GM23338 (cell line): ENCODE measurements around the gene COL1A1. TPM values are rescaled to one million over a fixed set of nuclear protein-coding genes. Genes with fewer than 3 reads are reported as not detected.
A peak's percentile ranks its signal among the peaks of the same experiment; 100 is the strongest.

ENCODE experiments used
- ATAC-seq: fragments of 200-7000 bp; cut with Tn5 transposase; 3 replicates; pipeline ENCODE4 v1.9.1; 2020
- DNase-seq: peaks from one replicate; pipeline ENCODE4 v3.0.0-alpha.2; 2015; ENCODE audit warnings: low spot score
- H2AFZ ChIP-seq: fragments of 200-600 bp; sonication (generic); 2 replicates; pipeline ENCODE4 v1.8.0; 2016; ENCODE audit warnings: antibody characterized with exemption, mild to moderate bottlenecking, moderate library complexity
- H3F3A ChIP-seq: fragments of 200-600 bp; sonication (generic); replicated peaks from 2 replicates; pipeline ENCODE4 v1.8.0; 2017; ENCODE audit warnings: antibody characterized with exemption, mixed run types, low read depth
- H3K27ac ChIP-seq: fragments of 200-600 bp; sonication (generic); 2 replicates; pipeline ENCODE4 v1.6.1; 2016; ENCODE audit warnings: low read depth
- H3K27me3 ChIP-seq: fragments of 200-600 bp; sonication (generic); 2 replicates; pipeline ENCODE4 v1.8.0; 2016; ENCODE audit warnings: mild to moderate bottlenecking, mixed run types, moderate library complexity; ENCODE audit not compliant: insufficient read depth
- H3K36me3 ChIP-seq: fragments of 200-600 bp; sonication (generic); 2 replicates; pipeline ENCODE4 v1.8.0; 2016; ENCODE audit warnings: mild to moderate bottlenecking; ENCODE audit not compliant: insufficient read depth
- H3K4me1 ChIP-seq: fragments of 200-600 bp; sonication (generic); 2 replicates; pipeline ENCODE4 v1.8.0; 2016; ENCODE audit warnings: mild to moderate bottlenecking, moderate library complexity; ENCODE audit not compliant: insufficient read depth
- H3K4me2 ChIP-seq: fragments of 200-600 bp; sonication (generic); 2 replicates; pipeline ENCODE4 v1.7.1; 2017; ENCODE audit warnings: mixed run types
- H3K4me3 ChIP-seq: fragments of 200-600 bp; sonication (generic); 2 replicates; pipeline ENCODE4 v1.6.1; 2016; ENCODE audit warnings: mixed run types
- H3K79me2 ChIP-seq: fragments of 200-600 bp; sonication (generic); replicated peaks from 2 replicates; pipeline ENCODE4 v1.8.0; 2017; ENCODE audit warnings: mild to moderate bottlenecking; ENCODE audit not compliant: insufficient read depth
- H3K9me2 ChIP-seq: fragments of 200-600 bp; sonication (generic); 2 replicates; pipeline ENCODE4 v1.8.0; 2017; ENCODE audit not compliant: insufficient read depth
- H4K20me1 ChIP-seq: fragments of 200-600 bp; sonication (generic); replicated peaks from 2 replicates; pipeline ENCODE4 v1.8.0; 2017; ENCODE audit warnings: mild to moderate bottlenecking; ENCODE audit not compliant: insufficient read depth
- H3K27ac Mint-ChIP-seq: 2 replicates; pipeline ENCODE4 v1.8.0; 2020; ENCODE audit warnings: inconsistent platforms, mild to moderate bottlenecking, moderate library complexity, mixed read lengths
- H3K27me3 Mint-ChIP-seq: 3 replicates; pipeline ENCODE4 v1.8.0; 2022; ENCODE audit warnings: low read depth, mild to moderate bottlenecking, moderate library complexity, mixed read lengths, inconsistent platforms; ENCODE audit not compliant: insufficient read depth, poor library complexity
- H3K36me3 Mint-ChIP-seq: 3 replicates; pipeline ENCODE4 v1.8.0; 2021; ENCODE audit warnings: low read depth, mild to moderate bottlenecking, inconsistent platforms, moderate library complexity, mixed read lengths
- H3K4me1 Mint-ChIP-seq: 3 replicates; pipeline ENCODE4 v1.8.0; 2020; ENCODE audit warnings: mild to moderate bottlenecking, inconsistent platforms, mixed read lengths
- H3K4me3 Mint-ChIP-seq: 3 replicates; pipeline ENCODE4 v1.8.0; 2021; ENCODE audit warnings: moderate library complexity, mild to moderate bottlenecking, inconsistent platforms, mixed read lengths
- H3K9me3 Mint-ChIP-seq: 3 replicates; pipeline ENCODE4 v1.8.0; 2020; ENCODE audit warnings: moderate library complexity, mild to moderate bottlenecking, inconsistent platforms, mixed read lengths
- CREB1 ChIP-seq: fragments of 250-450 bp; sonication (Bioruptor Pico); IDR thresholded peaks from 2 replicates; pipeline ENCODE4 v1.5.0; 2020; ENCODE audit warnings: low read depth, mild to moderate bottlenecking, moderate library complexity
- CTCF ChIP-seq, 2 experiments: fragments of 200-600 bp in 1 of 2; sonication (generic) in 1 of 2; conservative IDR thresholded peaks; 2 replicates each; pipeline versions ENCODE4 v1.5.1 to v1.6.1; 2016 to 2017; ENCODE audit warnings: antibody characterized with exemption in 2 of 2, low read depth in 2 of 2, mild to moderate bottlenecking in 2 of 2, moderate library complexity in 1 of 2
- ETS1 ChIP-seq: IDR thresholded peaks from 2 replicates; pipeline ENCODE4 v1.6.1; 2016; ENCODE audit warnings: antibody characterized with exemption
- EZH2 ChIP-seq: fragments of 200-600 bp; sonication (generic); IDR thresholded peaks from one replicate; pipeline ENCODE4 v1.8.0; 2017; ENCODE audit warnings: antibody characterized with exemption, mild to moderate bottlenecking, low read depth; ENCODE audit not compliant: unreplicated experiment
- EZH2phosphoT487 ChIP-seq: fragments of 200-600 bp; sonication (generic); IDR thresholded peaks from one replicate; pipeline ENCODE4 v1.8.1; 2018; ENCODE audit warnings: antibody characterized with exemption; ENCODE audit not compliant: unreplicated experiment
- JUNB ChIP-seq: IDR thresholded peaks from one replicate; pipeline ENCODE4 v1.6.1; 2016; ENCODE audit warnings: antibody characterized with exemption; ENCODE audit not compliant: unreplicated experiment
- NANOG ChIP-seq: IDR thresholded peaks from 2 replicates; pipeline ENCODE4 v1.6.1; 2016; ENCODE audit warnings: antibody characterized with exemption, borderline replicate concordance
- POLR2AphosphoS5 ChIP-seq: IDR thresholded peaks from 2 replicates; pipeline ENCODE4 v1.6.1; 2016; ENCODE audit warnings: antibody characterized with exemption, low read depth
- STAT1 ChIP-seq: IDR thresholded peaks from one replicate; pipeline ENCODE4 v1.6.1; 2016; ENCODE audit warnings: antibody characterized with exemption; ENCODE audit not compliant: unreplicated experiment
- ZNF114 ChIP-seq: fragments of 250-450 bp; sonication (Bioruptor Pico); IDR thresholded peaks from 2 replicates; pipeline ENCODE4 v1.5.0; 2020; ENCODE audit warnings: mild to moderate bottlenecking, moderate library complexity
- ZNF462 ChIP-seq: fragments of 250-450 bp; sonication (Bioruptor Pico); IDR thresholded peaks from 2 replicates; pipeline ENCODE4 v1.5.0; 2020; ENCODE audit warnings: mild to moderate bottlenecking, moderate library complexity
- polyA plus RNA-seq: library from polyadenylated mRNA; unstranded; fragments of >200 nt; fragmentation: Nextera tagmentation; extraction: Ambion mirVana; gene quantifications from 2 replicates; pipeline ENCODE4 v1.2.1, GENCODE V29; 2016
- total RNA-seq: library from RNA; depleted of rRNA; stranded (reverse); fragments of >200 nt; shearing (Covaris generic); gene quantifications from 2 replicates; pipeline ENCODE4 v1.2.3, GENCODE V29; 2014

The COL1A1 gene
- total and polyA plus RNA-seq, 2 experiments from 2014 or later: 21.2 to 34.3 TPM

GRCh38 chr17:50161911-50162288, 39.5 kb downstream of the COL1A1 start:
- no peak overlapping the region for H3K27ac Mint-ChIP-seq
- Histone ChIP-seq H3K79me2 (no peaks in the 10 kb centered on the region), H3K4me1 (peaks cover 13% of the 10 kb centered on the region), H3K4me2 (peak overlapping the region; percentile 88), H3K36me3 (no peaks in the 10 kb centered on the region), H2AFZ (peak overlapping the region; percentile 100), H3K4me3 (peak overlapping the region; percentile 67), H4K20me1 (no peaks in the 10 kb centered on the region), H3K27me3 (peaks cover 18% of the 10 kb centered on the region; the same call in 1 of the 2 replicates), H3K9me2 (no peaks in the 10 kb centered on the region), H3K27ac (no peak overlapping the region), H3F3A (no peaks in the 10 kb centered on the region; the same call in 1 of the 2 replicates)
- peak overlapping the region; percentile 78 for H3K4me3 Mint-ChIP-seq
- no peaks in the 10 kb centered on the region for H3K9me3 Mint-ChIP-seq
- no peak for TF ChIP-seq POLR2AphosphoS5
- no peak for TF ChIP-seq JUNB
- TF ChIP-seq CTCF (conservative IDR thresholded peaks at IDR 0.05; ENCODE audit: low read depth in 2 of 2): no peak
- no peak for TF ChIP-seq ZNF462 (CRISPR knock-in tag)
- no peak for TF ChIP-seq EZH2
- TF ChIP-seq NANOG: no peak
- TF ChIP-seq ETS1: no peak
- no peak for TF ChIP-seq ZNF114
- TF ChIP-seq CREB1 (CRISPR knock-in tag): no peak
- no peak for TF ChIP-seq STAT1
- TF ChIP-seq EZH2phosphoT487: no peak
- DNase-seq (peak; percentile 45), ATAC-seq (peak; percentile 17)
- H3K27me3 Mint-ChIP-seq: peaks cover 12% of the 10 kb centered on the region
- H3K36me3 Mint-ChIP-seq: no peaks in the 10 kb centered on the region
- H3K4me1 Mint-ChIP-seq: peaks cover 14% of the 10 kb centered on the region
